Panc1 (cell line): ENCODE measurements around the gene TMEM220.

Source experiments
- POLR2AphosphoS5 ChIP-seq: IDR thresholded peaks from 2 replicates; pipeline ENCODE4 v1.6.1; 2012; ENCODE audit warnings: mild to moderate bottlenecking, low read depth, low read length, moderate library complexity
- SIN3A ChIP-seq: IDR thresholded peaks from 2 replicates; pipeline ENCODE4 v1.6.1; 2012; ENCODE audit warnings: low read depth, mild to moderate bottlenecking, low read length, moderate library complexity, borderline replicate concordance; ENCODE audit not compliant: insufficient read depth
- TCF7L2 ChIP-seq: IDR thresholded peaks from 2 replicates; pipeline ENCODE4 v1.6.1; 2011; ENCODE audit warnings: mild to moderate bottlenecking, low read depth, low read length, inconsistent platforms
- TF ChIP-seq, protein P1 (sequence below): fragments of 450-650 bp; IDR thresholded peaks from 2 replicates; pipeline ENCODE4 v1.5.1; 2017; ENCODE audit warnings: mild to moderate bottlenecking
- TF ChIP-seq, protein P2 (sequence below), 2 experiments: IDR thresholded peaks; 2 replicates each; pipeline ENCODE4 v1.6.1; 2011 to 2012; ENCODE audit warnings: low read depth in 2 of 2, control low read depth in 1 of 2, low read length in 1 of 2, mild to moderate bottlenecking in 1 of 2, moderate library complexity in 1 of 2; ENCODE audit not compliant: insufficient read depth in 1 of 2

DNA sequence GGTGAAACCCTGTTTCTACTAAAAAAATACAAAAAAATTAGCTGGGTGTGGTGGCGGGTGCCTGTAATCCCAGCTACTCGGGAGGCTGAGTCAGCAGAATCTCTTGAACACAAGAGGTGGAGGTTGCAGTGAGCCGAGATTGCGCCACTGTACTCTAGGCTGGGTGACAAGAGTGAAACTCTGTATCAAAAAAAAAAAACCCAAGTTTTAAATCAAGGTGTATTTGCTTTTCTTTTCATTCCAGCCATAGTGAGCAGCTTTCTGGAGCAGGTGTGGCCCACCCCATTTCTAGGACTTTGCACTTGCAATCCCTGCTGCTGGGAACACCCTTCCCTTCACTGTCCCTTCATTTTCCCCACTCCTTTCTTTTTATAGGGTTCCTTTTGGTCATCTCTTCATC lies 45.2 kb upstream of the TMEM220 start:
- TF ChIP-seq, protein P1, sequence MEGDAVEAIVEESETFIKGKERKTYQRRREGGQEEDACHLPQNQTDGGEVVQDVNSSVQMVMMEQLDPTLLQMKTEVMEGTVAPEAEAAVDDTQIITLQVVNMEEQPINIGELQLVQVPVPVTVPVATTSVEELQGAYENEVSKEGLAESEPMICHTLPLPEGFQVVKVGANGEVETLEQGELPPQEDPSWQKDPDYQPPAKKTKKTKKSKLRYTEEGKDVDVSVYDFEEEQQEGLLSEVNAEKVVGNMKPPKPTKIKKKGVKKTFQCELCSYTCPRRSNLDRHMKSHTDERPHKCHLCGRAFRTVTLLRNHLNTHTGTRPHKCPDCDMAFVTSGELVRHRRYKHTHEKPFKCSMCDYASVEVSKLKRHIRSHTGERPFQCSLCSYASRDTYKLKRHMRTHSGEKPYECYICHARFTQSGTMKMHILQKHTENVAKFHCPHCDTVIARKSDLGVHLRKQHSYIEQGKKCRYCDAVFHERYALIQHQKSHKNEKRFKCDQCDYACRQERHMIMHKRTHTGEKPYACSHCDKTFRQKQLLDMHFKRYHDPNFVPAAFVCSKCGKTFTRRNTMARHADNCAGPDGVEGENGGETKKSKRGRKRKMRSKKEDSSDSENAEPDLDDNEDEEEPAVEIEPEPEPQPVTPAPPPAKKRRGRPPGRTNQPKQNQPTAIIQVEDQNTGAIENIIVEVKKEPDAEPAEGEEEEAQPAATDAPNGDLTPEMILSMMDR = no peak
- TF ChIP-seq TCF7L2 = no peak
- TF ChIP-seq POLR2AphosphoS5 = no peak
- TF ChIP-seq SIN3A = no peak
- TF ChIP-seq, protein P2, sequence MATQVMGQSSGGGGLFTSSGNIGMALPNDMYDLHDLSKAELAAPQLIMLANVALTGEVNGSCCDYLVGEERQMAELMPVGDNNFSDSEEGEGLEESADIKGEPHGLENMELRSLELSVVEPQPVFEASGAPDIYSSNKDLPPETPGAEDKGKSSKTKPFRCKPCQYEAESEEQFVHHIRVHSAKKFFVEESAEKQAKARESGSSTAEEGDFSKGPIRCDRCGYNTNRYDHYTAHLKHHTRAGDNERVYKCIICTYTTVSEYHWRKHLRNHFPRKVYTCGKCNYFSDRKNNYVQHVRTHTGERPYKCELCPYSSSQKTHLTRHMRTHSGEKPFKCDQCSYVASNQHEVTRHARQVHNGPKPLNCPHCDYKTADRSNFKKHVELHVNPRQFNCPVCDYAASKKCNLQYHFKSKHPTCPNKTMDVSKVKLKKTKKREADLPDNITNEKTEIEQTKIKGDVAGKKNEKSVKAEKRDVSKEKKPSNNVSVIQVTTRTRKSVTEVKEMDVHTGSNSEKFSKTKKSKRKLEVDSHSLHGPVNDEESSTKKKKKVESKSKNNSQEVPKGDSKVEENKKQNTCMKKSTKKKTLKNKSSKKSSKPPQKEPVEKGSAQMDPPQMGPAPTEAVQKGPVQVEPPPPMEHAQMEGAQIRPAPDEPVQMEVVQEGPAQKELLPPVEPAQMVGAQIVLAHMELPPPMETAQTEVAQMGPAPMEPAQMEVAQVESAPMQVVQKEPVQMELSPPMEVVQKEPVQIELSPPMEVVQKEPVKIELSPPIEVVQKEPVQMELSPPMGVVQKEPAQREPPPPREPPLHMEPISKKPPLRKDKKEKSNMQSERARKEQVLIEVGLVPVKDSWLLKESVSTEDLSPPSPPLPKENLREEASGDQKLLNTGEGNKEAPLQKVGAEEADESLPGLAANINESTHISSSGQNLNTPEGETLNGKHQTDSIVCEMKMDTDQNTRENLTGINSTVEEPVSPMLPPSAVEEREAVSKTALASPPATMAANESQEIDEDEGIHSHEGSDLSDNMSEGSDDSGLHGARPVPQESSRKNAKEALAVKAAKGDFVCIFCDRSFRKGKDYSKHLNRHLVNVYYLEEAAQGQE (IDR thresholded peaks at IDR 0.05; ENCODE audit: insufficient read depth in 1 of 2, low read depth in 2 of 2, low read length in 1 of 2) = no peak
